ENCODE results near the gene WDR35. TPM values are rescaled to one million over a fixed set of nuclear protein-coding genes. Genes with fewer than 3 reads are reported as not detected.

The WDR35 gene
- total and polyA plus RNA-seq, 2 of the 4 experiments (the other 2 are of a cell fraction), result 3.4 to 8.1 TPM

DNA sequence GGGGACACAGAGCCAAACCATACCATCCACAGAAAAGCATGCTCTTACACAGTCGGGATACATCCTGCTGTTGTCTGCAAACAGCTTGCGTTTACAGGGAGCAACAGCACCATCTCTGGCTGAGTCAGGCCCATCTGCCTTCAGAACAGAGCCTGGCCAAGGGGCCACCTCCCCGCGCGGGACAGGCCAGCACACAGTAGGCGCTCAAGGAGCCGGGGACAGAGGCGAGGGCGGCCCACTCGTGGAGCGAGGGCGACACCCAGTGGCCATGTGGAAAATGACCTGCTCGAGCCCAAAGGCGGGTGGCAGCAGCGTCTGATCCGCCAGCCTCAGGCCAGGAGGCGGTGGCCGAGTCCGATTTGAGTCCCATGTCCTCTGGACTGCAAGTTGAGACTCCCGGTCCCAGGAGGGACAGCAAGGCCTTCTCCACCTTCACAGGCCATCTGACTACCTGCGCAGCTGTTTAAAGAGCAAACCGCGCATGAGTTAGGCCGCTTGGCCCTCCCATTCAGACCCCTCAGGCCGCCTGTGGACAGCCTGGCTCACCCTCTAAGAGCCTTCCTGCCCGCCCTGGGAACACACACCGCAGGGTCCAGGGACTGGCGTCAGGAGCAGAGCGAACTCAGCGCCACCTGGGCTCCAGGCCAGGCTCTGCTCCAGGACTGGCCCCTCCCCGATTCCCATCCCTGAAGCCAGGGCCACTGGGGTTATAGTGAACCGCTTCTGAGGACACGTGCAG is 126.4 kb downstream of the WDR35 start:
- peaks cover 14% of the 10 kb centered on the region for H3K4me1 ChIP-seq (ENCODE audit: control insufficient read depth, insufficient read depth, low read length)
- H2BK5ac ChIP-seq (ENCODE audit: low read depth, low read length, poor library complexity, severe bottlenecking), result no peak overlapping the region
- H2BK20ac ChIP-seq (ENCODE audit: low read depth, low read length), result peak overlapping the region; percentile 77
- intact Hi-C loops (cut with micrococcal nuclease), result loop anchor here (1.0 to 10.0 kb wide), 11 partner anchors 94 to 1477 kb away; no protein-coding TSS in a partner anchor
- peak overlapping the region; percentile 84 for H3K4ac ChIP-seq (ENCODE audit: low read depth, low read length)
- peak overlapping the region; percentile 84 for H2AFZ ChIP-seq (replicated peaks; ENCODE audit: low read length, poor library complexity)
- 30% methylated on average over 21 of the region's 33 CpGs; no CpG with 5 or more reads in 1 of the 2 experiments for WGBS, 2 experiments (ENCODE audit: extremely low coverage in 2 of 2, insufficient read length in 1 of 2)
- no peaks in the 10 kb centered on the region for H3K79me1 ChIP-seq (ENCODE audit: low read depth in 1 of 2, low read length in 2 of 2)
- H3K9me1 ChIP-seq (ENCODE audit: insufficient read depth, low read length), result peaks cover 11% of the 10 kb centered on the region
- no peaks in the 10 kb centered on the region for H4K20me1 ChIP-seq (ENCODE audit: insufficient read depth, low read length)
- H3K56ac ChIP-seq (ENCODE audit: extremely low read depth, insufficient read depth, low read length), result no peak overlapping the region
- CTCF ChIA-PET, result interaction anchor here (0.5 to 1.7 kb wide), 10 partner anchors 9 to 1432 kb away, joined by 3 to 8 read pairs (median 4); no protein-coding TSS in a partner anchor
- H2AK9ac ChIP-seq (replicated peaks; ENCODE audit: low read depth, low read length, poor library complexity), result peak overlapping the region; percentile 79
- peak; percentile 45 for DNase-seq
- H4K5ac ChIP-seq (ENCODE audit: low read depth, low read length), result no peak overlapping the region
- peak; percentile 76 for ATAC-seq (ENCODE audit: low read depth)
- in situ Hi-C loops (cut with MboI; ENCODE audit: low sequenced_read_pairs), result loop anchor here (5.0 to 10.0 kb wide), 2 partner anchors 496 to 1119 kb away; no protein-coding TSS in a partner anchor
- H4K8ac ChIP-seq (ENCODE audit: low read depth in 2 of 2, low read length in 2 of 2), result peak overlapping the region in 1 of 2 experiments; percentile 52; a peak in 1 of 4 replicates
- POLR2A ChIA-PET (ENCODE audit: unreplicated experiment), result no interaction called here
- no peak overlapping the region for H3K4me2 ChIP-seq (ENCODE audit: low read depth, low read length)
- BruUV-seq (replicated peaks), result no TSS peak
- H3K9me3 ChIP-seq (ENCODE audit: control insufficient read depth, insufficient read depth, low read length), result no peaks in the 10 kb centered on the region
- H2BK15ac ChIP-seq (ENCODE audit: low read depth, low read length), result no peak overlapping the region
- no peak overlapping the region for H3K9ac ChIP-seq (ENCODE audit: low read depth, low read length)
- H3K14ac ChIP-seq (replicated peaks; ENCODE audit: low read depth, low read length), result peak overlapping the region; percentile 80; the same call in 1 of the 2 replicates
- H4K91ac ChIP-seq (ENCODE audit: insufficient read depth, low read depth, low read length), result peak overlapping the region; percentile 90
- peak overlapping the region; percentile 92 for H2AK5ac ChIP-seq (ENCODE audit: low read depth, low read length)
- H3K27me3 ChIP-seq (ENCODE audit: control insufficient read depth, insufficient read depth, low read length), result peaks cover 3% of the 10 kb centered on the region
- H2BK120ac ChIP-seq (ENCODE audit: low read depth, low read length), result peak overlapping the region; percentile 71
- no peak overlapping the region for H3K23ac ChIP-seq (ENCODE audit: low read depth, low read length)
- no peak overlapping the region for H3K18ac ChIP-seq (ENCODE audit: low read depth, low read length)
- no peak overlapping the region for H3K4me3 ChIP-seq (ENCODE audit: insufficient read depth, low read depth, low read length)
- dilution Hi-C loops (cut with HindIII; ENCODE audit: low sequenced_read_pairs, unreplicated experiment), result no loop called here
- H3K27ac ChIP-seq (ENCODE audit: insufficient read depth, low read length), result no peak overlapping the region
- no peaks in the 10 kb centered on the region for H3K36me3 ChIP-seq (ENCODE audit: control insufficient read depth, insufficient read depth, low read length)
- TF ChIP-seq SMC3 (IDR thresholded peaks at IDR 0.05; ENCODE audit: low read depth, low read length), result peak; percentile 88
- no peak for TF ChIP-seq CEBPB (IDR thresholded peaks at IDR 0.05; ENCODE audit: low read depth, low read length)
- TF ChIP-seq BHLHE40 (IDR thresholded peaks at IDR 0.05; ENCODE audit: low read depth, low read length), result no peak
- TF ChIP-seq POLR2A (IDR thresholded peaks at IDR 0.05; ENCODE audit: low read depth, low read length), result no peak
- TF ChIP-seq, protein P1, sequence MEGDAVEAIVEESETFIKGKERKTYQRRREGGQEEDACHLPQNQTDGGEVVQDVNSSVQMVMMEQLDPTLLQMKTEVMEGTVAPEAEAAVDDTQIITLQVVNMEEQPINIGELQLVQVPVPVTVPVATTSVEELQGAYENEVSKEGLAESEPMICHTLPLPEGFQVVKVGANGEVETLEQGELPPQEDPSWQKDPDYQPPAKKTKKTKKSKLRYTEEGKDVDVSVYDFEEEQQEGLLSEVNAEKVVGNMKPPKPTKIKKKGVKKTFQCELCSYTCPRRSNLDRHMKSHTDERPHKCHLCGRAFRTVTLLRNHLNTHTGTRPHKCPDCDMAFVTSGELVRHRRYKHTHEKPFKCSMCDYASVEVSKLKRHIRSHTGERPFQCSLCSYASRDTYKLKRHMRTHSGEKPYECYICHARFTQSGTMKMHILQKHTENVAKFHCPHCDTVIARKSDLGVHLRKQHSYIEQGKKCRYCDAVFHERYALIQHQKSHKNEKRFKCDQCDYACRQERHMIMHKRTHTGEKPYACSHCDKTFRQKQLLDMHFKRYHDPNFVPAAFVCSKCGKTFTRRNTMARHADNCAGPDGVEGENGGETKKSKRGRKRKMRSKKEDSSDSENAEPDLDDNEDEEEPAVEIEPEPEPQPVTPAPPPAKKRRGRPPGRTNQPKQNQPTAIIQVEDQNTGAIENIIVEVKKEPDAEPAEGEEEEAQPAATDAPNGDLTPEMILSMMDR (conservative IDR thresholded peaks at IDR 0.05; ENCODE audit: low read depth, low read length), result peak; percentile 83
- peak; percentile 98 for TF ChIP-seq RAD21 (IDR thresholded peaks at IDR 0.05; ENCODE audit: low read length)
